Activated T-helper 9 cell treated with anti-CD3 and anti-CD28 coated beads, Interleukin-2, amount 50 U/mL, for 16 hours (primary cell): ENCODE measurements around the gene PGBD5.

Experiments
- DNase-seq: peaks from one replicate; pipeline ENCODE4 v3.0.0-alpha.2; 2020; ENCODE audit warnings: low read depth

Gene PGBD5

GRCh38 chr1:230347896-230348295 is 78.2 kb downstream of the PGBD5 start:
- DNase-seq: no peak

GRCh38 chr1:230345139-230345885 is 80.8 kb downstream of the PGBD5 start:
- DNase-seq: no peak

- DNase-seq: no peak
These were observed 83.4 kb downstream of the PGBD5 start for GRCh38 chr1:230342699-230343098.

- DNase-seq: no peak
These were observed 84.1 kb downstream of the PGBD5 start for GRCh38 chr1:230342019-230342418.

- no peak for DNase-seq
These were observed 85.0 kb downstream of the PGBD5 start for GRCh38 chr1:230341162-230341546.

GRCh38 chr1:230340526-230341161 is 85.5 kb downstream of the PGBD5 start:
- DNase-seq: no peak

- DNase-seq: no peak
These were observed 87.1 kb downstream of the PGBD5 start for GRCh38 chr1:230339033-230339432.

- no peak for DNase-seq
These were observed 88.9 kb downstream of the PGBD5 start for GRCh38 chr1:230337266-230337665.

GRCh38 chr1:230335861-230336522 is 90.1 kb downstream of the PGBD5 start:
- DNase-seq: no peak

- no peak for DNase-seq
These were observed 91.7 kb downstream of the PGBD5 start for GRCh38 chr1:230334447-230334837.

GRCh38 chr1:230333590-230334446 is 92.3 kb downstream of the PGBD5 start:
- DNase-seq: no peak

- DNase-seq: no peak
These were observed 93.5 kb downstream of the PGBD5 start for GRCh38 chr1:230332575-230333066.

- no peak for DNase-seq
These were observed 94.1 kb downstream of the PGBD5 start for GRCh38 chr1:230332061-230332460.

GRCh38 chr1:230330157-230330556 is 96.0 kb downstream of the PGBD5 start:
- DNase-seq: no peak

GRCh38 chr1:230328342-230329015 is 97.7 kb downstream of the PGBD5 start:
- DNase-seq: no peak

- peak; percentile 37 for DNase-seq
These were observed 98.2 kb downstream of the PGBD5 start for GRCh38 chr1:230327892-230328284.

GRCh38 chr1:230326971-230327891 is 98.9 kb downstream of the PGBD5 start:
- no peak for DNase-seq

GRCh38 chr1:230323686-230324085 is 102.4 kb downstream of the PGBD5 start:
- no peak for DNase-seq

- DNase-seq: no peak
These were observed 103.1 kb downstream of the PGBD5 start for GRCh38 chr1:230322967-230323547.

GRCh38 chr1:230322421-230322756 is 103.7 kb downstream of the PGBD5 start:
- DNase-seq: no peak
